CD4-positive, alpha-beta T cell treated with Interleukin-10 for 1 hour (primary cell): ENCODE data around the gene CXCL5.
"Not testable (repeated sequence)": the region's sequence is repeated elsewhere in the genome, so short reads cannot be mapped to it uniquely, and the experiment has no call there.

Experiments
- DNase-seq: peaks from one replicate; pipeline ENCODE4 v3.0.0-alpha.2; 2020

CXCL5 gene

GRCh38 chr4:73964862-73965611 is 33.4 kb downstream of the CXCL5 start:
- no peak for DNase-seq

- no peak for DNase-seq
These were observed 35.8 kb downstream of the CXCL5 start for GRCh38 chr4:73962724-73963123.

- not testable (repeated sequence) for DNase-seq
These were observed 39.4 kb downstream of the CXCL5 start for GRCh38 chr4:73959041-73959440.

- no peak for DNase-seq
These were observed 46.1 kb downstream of the CXCL5 start for GRCh38 chr4:73952352-73952751.

GRCh38 chr4:73950376-73950920 is 48.0 kb downstream of the CXCL5 start:
- not testable (repeated sequence) for DNase-seq

GRCh38 chr4:73948990-73949706 is 49.3 kb downstream of the CXCL5 start:
- no peak for DNase-seq

GRCh38 chr4:73948291-73948690 is 50.2 kb downstream of the CXCL5 start:
- no peak for DNase-seq

GRCh38 chr4:73947239-73947985 is 51.1 kb downstream of the CXCL5 start:
- DNase-seq: no peak

GRCh38 chr4:73945674-73946449 is 52.6 kb downstream of the CXCL5 start:
- no peak for DNase-seq
